GM12891 (cell line): ENCODE results near the gene MAPRE2.

Experiments used
- POLR2A ChIP-seq: IDR thresholded peaks from 2 replicates; pipeline ENCODE4 v1.6.1; 2011; ENCODE audit warnings: low read depth, low read length, control low read depth
- TAF1 ChIP-seq: IDR thresholded peaks from 2 replicates; pipeline ENCODE4 v1.6.1; 2011; ENCODE audit warnings: low read depth, low read length, control low read depth

- TF ChIP-seq POLR2A: no peak
- TF ChIP-seq TAF1: no peak
Observed at GRCh38 chr18:35041815-35042387, 688 bp downstream of the MAPRE2 start.
